ENCODE measurements around the gene TSPAN5.

TSPAN5 gene

DNA sequence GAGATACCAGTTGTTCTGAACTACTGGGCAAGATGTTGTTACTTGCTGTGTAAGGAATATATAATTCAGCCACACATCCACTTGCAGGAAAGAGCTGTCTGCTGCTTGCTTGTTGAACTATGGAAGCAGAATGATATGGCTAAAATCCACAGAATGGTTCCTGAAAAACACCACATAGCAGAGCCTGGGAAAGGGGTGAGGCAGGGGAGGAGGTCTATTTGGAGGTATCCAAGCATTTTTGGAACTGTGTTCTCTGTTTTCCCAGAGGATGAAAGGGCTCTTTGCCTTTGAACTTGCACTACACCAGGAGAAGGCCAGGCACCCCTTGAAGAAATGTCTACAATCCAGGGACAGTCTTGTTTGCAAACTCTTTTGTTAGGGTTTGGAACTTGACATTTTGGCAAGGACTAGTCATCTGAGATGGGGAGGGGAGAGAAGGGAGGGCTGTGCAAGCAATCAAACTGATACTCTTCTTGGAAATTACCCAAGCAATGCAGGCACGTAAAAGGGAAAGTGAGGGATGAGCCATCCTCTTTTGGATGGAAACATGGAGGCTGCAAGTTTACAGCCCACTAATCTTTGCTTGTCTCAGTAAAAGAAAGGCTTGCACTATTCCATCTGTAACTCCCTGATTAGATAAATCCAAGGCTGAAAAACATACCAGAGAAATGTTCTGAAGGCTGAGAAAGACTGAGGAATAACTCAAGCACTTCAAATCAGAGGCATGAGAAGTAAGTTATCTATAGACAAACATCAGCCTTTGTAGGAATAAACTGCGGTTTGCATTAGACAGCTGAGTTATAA is 141.0 kb downstream of the TSPAN5 start:
- no peak for DNase-seq (ENCODE audit: low read depth)

- DNase-seq (ENCODE audit: low read depth): no peak
Measured at GRCh38 chr4:98516441-98517217, 141.8 kb downstream of the TSPAN5 start.

DNA sequence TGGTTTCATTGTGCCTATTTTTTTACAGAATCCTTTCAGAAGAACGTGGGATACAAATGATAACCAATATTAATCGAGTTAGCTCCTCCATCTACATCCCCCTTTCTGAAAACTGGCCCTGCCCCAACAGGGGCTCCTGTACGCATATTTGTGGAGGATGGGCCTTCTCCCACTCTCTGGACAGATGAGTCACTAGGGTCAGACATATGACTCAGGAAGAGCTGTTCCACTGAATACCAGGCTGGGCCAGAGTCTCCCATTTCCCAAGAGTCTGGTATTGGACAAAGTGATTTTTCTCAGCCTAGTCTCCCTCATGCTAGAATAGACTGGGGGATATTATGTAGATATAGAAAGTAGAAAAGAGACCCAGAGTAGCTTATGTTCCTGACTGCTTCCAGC is 142.4 kb downstream of the TSPAN5 start:
- DNase-seq (ENCODE audit: low read depth): no peak

- no peak for DNase-seq (ENCODE audit: low read depth)
Measured at GRCh38 chr4:98515470-98515809, 143.0 kb downstream of the TSPAN5 start.

DNA sequence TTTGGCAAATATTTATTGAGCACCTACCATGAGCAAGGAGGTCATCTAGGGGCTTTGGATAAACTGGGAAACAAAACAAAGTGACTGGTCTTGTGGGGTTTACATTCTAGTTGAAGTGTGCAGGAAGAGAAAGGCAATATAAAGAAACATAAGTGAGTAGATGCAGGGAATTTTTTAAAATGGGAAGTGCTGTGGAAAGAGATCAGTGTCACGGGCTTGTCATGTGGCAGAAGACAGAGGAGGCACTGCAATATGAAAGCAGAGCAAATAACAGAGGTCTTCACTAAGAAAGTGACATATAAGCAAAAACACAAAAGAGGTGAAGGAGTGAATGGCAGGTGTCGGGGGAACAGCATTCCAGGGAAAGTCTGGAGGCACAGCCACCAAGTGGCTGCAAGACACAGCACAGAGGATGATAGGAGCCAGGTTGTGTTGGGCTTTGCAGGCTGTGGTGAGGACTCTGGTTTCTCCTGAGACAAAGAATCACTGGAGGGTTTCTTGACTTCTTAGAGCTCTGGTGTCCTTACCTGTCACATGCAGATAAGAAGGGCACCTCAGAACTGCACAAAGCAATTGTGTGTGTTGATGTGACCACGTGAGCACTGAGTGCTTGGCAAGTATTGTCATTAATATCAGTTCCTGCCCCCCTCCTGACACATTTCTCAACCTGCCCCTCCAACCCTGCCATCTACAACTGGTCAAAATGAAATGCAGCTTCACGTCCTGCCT is 143.5 kb downstream of the TSPAN5 start:
- no peak for DNase-seq (ENCODE audit: low read depth)

DNA sequence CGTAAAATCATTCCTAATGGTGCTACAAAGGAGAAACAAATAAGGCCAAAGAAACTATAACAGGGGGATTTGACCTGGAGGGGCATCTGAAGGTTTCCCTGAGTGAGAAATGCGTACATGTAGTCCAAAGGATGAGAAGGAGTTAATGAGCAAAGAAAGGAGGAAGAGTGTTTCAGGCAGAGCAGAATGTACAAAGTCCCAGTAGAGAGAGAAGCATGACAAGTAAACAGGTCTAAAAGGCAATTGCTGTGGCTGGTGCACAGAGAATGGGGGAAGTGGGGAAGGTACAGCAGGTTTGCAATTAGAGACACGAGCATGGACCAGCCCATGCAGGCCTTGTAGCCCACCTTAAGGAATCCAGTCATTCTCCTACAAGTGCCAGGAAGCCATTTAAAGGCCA is 145.5 kb downstream of the TSPAN5 start:
- DNase-seq (ENCODE audit: low read depth): no peak

DNA sequence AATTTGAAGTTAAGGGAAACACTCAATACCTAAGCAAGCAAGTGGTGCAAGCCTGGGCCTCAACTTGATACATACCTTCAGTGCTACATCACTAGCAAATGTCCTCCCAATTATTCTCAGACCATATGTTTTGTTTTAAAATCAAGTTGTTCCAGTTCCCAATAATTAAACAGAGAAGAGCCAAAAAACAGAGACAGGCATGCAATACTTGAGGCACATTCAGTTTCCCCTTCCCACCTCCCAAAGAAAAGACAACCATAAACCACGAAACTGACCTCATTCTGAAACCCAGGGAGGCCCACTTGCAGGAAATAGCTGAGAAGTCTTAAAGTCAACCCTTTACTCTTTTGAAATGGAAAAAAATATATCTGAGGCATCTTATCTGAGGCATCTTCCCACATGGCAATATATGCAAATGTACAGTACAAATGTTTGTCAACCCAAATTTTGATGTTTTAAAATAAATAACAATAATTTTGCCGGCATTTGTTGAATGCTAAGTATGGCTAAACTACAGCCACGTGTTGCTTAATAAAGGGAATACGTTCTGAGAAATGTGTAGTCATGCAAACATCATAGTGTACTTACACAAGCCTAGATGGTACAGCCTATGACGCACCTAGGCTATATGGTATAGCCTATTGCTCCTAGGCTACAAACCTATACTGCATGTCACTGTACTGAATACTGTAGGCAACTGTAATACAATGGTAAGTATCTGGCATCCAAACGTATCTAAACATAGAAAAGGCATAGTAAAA is 147.5 kb downstream of the TSPAN5 start:
- no peak for DNase-seq (ENCODE audit: low read depth)

DNA sequence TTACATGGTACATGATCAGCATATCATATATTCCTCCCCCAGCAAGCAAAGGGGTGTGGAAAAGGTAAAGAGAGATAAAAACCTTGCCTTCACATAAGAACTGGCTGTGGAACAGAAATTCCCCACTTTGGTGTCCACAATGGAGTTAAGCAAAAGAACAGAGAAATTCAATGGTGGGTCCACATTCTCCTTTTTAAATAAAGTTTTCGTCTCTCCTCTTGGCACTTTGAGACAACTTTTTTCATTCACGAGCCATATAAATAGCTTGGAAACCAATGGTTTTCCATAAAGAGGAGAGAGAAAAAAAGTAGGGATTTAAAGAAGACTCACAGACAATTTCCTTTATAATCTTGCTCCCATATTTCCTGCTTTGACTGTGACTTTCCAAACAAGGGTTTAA is 148.1 kb downstream of the TSPAN5 start:
- DNase-seq (ENCODE audit: low read depth): no peak

- no peak for DNase-seq (ENCODE audit: low read depth)
Measured at GRCh38 chr4:98509721-98510120, 148.7 kb downstream of the TSPAN5 start.

- no peak for DNase-seq (ENCODE audit: low read depth)
Measured at GRCh38 chr4:98508829-98509598, 149.4 kb downstream of the TSPAN5 start.

GRCh38 chr4:98508248-98508647 is 150.2 kb downstream of the TSPAN5 start:
- DNase-seq (ENCODE audit: low read depth): no peak

DNA sequence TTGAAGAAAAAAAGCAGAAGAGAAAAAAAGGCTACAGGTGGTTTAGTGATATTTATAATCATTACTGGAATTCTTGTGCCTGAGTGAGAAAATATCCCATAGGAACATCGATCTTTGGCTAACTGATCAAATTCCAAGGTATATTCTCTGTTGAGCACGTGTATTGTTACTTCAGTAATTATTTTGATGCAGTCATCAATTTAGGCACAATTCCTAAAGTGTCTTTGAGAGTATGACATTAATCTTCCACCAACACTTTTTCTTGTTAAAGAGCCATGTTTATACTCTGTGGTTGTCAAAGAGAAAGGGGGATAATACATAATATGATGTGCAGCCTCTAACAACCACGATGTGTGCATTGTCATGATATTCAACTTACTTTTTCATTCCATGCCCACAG is 151.1 kb downstream of the TSPAN5 start:
- DNase-seq (ENCODE audit: low read depth): no peak

GRCh38 chr4:98506462-98507132 is 151.8 kb downstream of the TSPAN5 start:
- no peak for DNase-seq (ENCODE audit: low read depth)

DNA sequence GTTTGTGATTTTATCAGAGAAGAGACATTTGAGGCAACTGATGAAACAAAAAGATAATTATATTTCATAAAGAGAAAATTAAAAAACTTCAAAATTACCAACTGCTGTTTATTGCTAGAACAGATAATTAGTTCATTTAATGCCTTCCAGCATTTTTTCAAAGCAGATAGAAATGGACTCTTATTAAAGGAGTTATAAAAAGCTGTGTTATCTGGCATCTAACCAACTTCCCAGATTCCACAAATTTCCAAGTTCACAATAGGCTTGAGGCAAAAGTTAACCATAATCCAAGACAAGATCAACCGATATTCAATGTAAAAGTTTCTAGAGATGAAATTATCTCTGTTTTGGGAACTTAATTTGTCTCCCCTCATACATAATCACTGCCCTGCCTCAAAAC is 152.4 kb downstream of the TSPAN5 start:
- no peak for DNase-seq (ENCODE audit: low read depth)

- DNase-seq (ENCODE audit: low read depth): no peak
Measured at GRCh38 chr4:98504091-98504490, 154.3 kb downstream of the TSPAN5 start.

- DNase-seq (ENCODE audit: low read depth): no peak
Measured at GRCh38 chr4:98503676-98504075, 154.7 kb downstream of the TSPAN5 start.

DNA sequence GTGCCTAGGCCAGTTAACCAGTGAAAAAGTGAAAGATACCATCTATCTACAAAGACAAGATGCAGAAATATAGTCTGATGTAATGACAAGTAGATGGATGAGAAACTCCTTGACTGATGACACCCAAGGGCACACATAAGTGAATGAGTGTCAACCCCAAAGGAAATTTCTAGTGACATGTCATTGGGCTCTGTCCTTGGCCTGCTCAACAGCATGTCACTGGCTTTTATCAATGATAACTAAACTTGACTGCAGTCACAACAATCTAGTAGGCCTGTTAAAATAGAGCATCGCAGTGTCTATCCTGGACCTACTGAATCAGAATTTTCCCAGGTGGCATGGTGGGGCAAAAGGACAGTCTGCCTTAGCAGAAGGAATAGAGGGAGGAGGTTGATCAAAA is 155.8 kb downstream of the TSPAN5 start:
- no peak for DNase-seq (ENCODE audit: low read depth)

- no peak for DNase-seq (ENCODE audit: low read depth)
Measured at GRCh38 chr4:98502031-98502430, 156.4 kb downstream of the TSPAN5 start.

DNA sequence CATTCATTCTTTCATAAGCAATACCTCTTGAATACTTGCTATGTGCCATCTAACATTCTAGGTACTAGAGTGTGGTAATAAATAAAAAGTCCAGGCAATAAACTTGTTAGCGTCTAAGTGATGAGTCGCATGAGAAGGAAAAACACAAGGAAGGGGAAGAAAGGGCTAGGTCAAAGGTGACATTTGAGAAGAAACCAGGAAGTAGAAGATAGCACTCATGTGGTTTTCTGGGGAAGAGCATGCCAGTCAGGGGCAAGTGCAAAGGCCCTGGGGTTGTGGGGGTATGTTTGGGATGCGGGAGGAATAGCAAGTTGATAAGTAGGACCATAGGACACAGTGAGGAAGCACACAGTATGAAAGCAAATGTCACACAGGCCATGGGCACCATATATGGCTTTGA is 157.0 kb downstream of the TSPAN5 start:
- no peak for DNase-seq (ENCODE audit: low read depth)

- DNase-seq (ENCODE audit: low read depth): no peak
Measured at GRCh38 chr4:98498774-98499173, 159.6 kb downstream of the TSPAN5 start.
